Retinal pigment epithelial cell (primary cell): ENCODE data around the gene GJC1.

ENCODE experiments used
- DNase-seq: peaks from one replicate; pipeline ENCODE4 v3.0.0-alpha.2; 2010; ENCODE audit warnings: low read depth
- H3K4me3 ChIP-seq: 2 replicates; pipeline ENCODE4 v1.5.1; 2011; ENCODE audit warnings: mild to moderate bottlenecking, low read length, control low read depth, moderate library complexity
- TF ChIP-seq, protein P1 (sequence below): conservative IDR thresholded peaks from 2 replicates; pipeline ENCODE4 v1.5.1; 2011; ENCODE audit warnings: low read depth, low read length, control low read depth, inconsistent platforms

Gene GJC1

DNA sequence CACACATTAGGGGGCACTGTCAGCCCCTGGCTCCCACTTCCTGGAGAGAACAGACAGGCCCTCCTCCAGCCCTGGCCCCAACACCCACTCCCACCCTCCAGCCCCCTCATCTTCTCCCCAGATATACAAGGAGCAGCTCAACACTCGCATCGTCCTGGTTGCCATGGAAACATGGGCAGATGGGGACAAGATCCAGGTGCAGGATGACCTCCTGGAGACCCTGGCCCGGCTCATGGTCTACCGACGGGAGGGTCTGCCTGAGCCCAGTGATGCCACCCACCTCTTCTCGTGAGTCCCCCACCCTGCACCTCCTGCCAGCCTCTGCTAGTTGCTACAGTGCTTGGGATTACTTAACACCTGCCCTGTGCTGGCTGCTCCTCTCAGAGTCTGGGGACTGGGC lies 56.9 kb downstream of the GJC1 start:
- DNase-seq = no peak
- H3K4me3 ChIP-seq = no peak overlapping the region
- TF ChIP-seq, protein P1, sequence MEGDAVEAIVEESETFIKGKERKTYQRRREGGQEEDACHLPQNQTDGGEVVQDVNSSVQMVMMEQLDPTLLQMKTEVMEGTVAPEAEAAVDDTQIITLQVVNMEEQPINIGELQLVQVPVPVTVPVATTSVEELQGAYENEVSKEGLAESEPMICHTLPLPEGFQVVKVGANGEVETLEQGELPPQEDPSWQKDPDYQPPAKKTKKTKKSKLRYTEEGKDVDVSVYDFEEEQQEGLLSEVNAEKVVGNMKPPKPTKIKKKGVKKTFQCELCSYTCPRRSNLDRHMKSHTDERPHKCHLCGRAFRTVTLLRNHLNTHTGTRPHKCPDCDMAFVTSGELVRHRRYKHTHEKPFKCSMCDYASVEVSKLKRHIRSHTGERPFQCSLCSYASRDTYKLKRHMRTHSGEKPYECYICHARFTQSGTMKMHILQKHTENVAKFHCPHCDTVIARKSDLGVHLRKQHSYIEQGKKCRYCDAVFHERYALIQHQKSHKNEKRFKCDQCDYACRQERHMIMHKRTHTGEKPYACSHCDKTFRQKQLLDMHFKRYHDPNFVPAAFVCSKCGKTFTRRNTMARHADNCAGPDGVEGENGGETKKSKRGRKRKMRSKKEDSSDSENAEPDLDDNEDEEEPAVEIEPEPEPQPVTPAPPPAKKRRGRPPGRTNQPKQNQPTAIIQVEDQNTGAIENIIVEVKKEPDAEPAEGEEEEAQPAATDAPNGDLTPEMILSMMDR = no peak

DNA sequence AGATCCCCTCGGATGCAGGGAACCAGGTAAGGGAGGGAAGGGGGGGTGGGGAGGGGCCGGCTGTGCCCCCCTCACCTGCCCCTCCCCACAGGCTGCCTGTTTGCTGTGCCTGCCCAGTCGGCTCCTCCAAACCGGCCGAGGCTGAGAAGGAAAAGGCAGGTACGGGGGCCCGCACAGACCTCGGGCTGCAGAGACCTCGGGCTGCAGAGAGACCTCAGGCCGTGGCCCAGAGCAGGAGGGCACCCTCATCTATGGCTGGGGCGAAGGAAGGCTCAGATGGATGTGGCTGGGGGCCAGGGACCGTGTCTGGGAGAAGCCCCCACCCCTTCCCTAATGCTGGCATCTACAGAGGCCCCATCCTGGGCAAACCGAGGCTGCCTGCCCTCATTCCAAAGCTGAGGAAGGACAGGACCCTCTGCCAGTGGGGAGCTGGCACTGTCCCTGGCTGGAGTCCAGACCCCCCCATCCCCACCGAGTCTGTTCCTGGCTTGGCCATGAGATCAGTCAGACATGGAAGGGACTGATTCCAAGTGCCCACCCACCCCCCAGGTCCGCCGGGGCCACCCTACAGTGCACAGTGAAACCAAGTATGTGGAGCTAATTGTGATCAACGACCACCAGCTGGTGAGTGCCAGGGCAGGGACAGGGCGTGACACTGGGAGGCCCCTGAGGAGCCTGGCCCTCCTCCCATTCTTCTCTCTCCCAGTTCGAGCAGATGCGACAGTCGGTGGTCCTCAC lies 57.6 kb downstream of the GJC1 start:
- TF ChIP-seq, protein P1 = no peak
- no peak for DNase-seq
- no peak overlapping the region for H3K4me3 ChIP-seq

DNA sequence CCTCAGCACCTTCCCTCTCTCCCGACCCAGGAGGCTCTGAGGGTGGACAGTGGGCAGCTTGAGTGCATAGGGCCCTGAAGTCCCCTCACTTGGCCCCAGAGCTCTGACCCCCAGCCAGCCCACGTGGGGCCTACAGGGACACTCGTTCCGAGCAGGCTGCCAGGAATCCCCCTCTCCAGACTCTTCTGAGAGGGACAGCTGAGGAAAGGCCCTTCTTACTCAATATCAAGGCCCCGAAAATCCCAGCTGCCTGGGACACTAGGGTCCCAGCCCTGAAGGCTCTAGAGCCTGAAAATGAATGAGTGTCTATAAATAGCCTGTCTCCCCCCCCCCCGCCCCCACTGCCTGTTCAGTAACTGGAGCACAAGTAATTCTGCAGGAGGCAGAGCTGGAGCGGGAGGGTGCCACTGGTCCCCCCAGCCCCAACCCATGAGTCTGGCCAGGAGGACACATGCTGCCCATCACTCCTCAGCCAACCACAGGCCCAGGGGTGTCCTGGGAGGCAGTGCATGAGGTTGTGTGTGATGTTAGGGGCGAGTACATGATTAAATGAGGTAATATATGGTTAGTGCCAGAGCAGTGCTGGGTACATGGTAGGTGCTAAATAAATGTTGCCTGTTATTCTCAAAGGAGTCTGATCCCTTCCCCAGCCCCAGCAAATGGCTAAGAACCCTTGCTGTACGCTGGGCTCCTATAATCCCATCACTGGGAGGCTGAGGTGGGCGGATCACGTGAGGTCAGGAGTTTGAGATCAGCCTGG lies 59.7 kb downstream of the GJC1 start:
- TF ChIP-seq, protein P1 = no peak
- no peak overlapping the region for H3K4me3 ChIP-seq
- DNase-seq = no peak

DNA sequence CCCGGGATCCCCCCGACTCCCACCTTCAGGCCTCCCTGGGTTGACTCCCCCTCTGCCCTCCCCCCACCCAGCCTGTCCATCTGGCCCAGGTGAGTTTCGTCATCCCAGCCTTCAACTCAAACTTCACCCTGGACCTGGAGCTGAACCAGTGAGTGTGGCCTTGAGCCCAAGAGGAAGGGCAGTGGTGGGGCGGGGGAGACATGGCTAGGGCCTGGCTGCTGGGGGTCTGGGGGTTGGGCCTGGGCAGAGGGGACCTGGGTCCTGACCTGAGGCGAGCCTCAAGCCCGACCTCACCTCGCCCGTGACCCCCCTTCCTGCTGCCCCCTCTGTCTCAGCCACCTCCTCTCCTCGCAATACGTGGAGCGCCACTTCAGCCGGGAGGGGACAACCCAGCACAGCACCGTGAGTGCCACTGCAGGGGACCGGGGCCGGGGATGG lies 60.4 kb downstream of the GJC1 start:
- no peak for DNase-seq
- H3K4me3 ChIP-seq = no peak overlapping the region
- TF ChIP-seq, protein P1 = no peak

DNA sequence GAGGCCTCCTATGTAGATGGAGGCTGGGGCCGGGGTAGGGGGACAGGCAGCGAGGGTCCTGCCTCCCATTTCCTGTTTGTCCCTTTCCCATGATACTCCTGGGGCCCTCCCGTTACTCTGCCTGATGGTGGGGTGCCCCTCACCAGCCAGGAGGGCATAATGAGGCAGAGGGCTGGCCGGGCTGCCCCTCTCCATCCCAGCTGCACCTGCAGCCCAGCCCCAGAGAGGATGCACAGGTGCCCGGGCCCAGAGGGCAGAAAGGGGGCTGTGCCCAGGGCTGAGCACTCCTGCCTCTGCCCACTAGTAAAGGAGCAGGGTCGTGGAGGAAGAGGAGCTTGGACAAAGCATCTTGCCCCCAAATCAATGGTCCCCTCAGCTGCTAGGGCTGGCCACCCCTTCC lies 60.9 kb downstream of the GJC1 start:
- TF ChIP-seq, protein P1 = no peak

DNA sequence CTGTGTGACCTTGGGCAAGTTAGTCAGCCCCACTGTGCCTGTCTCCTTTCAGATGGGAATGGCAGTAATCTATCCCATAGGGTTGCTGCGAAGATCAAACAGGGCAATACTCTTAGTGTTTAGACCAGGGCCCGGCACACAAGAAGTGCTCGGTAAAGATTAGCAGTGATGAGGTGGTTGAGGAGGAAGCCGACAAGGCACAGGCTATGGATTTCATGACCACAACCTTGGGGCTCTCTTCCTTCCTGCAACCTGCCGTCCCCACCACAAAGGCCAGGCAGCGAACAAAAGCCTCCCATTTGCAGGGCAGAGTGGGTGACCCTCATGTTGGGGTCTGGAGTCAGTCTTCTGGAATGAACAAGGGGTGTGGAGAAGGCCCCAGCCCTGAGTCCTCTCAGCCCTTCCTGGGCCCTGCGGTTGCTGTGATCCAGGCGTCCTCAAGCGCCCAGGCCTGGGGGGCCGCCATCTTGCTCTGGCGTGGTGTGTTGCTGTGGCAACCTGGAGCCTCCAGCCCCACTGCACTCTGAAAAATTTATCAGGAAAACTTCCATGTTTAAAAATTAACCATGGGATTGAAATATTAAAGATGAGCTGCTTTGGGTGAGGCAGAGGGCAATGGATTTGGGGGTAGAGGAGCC lies 61.5 kb downstream of the GJC1 start:
- DNase-seq = no peak
- TF ChIP-seq, protein P1 = no peak
- H3K4me3 ChIP-seq = no peak overlapping the region

More for the DNA sequence above, 60.9 kb downstream of the GJC1 start:
- DNase-seq = no peak
- no peak overlapping the region for H3K4me3 ChIP-seq

DNA sequence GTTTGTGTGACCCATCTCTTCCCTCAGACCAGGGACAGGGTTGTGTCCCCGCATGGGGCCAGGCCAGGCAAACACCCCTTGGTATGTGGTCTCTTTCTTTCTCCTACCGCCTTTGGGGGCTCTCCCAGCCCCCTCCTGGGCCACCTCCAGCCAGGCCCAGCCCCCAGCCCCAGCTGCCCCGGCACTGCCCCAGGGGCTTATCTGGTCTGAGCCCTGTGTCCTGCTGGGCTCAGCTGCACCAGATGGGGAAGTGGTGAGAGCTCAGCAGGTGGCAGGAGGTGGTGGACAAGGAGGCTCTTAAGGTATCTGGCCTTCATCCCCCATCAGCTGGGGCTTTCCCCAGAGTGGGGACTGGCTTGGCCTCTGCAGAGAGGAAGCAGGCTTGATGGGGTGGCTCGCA lies 62.6 kb downstream of the GJC1 start:
- no peak overlapping the region for H3K4me3 ChIP-seq
- DNase-seq = no peak
- TF ChIP-seq, protein P1 = no peak
